GM12878 (cell line): ENCODE results near the gene ZNF282. TPM values are rescaled to one million over a fixed set of nuclear protein-coding genes. Genes with fewer than 3 reads are reported as not detected.
A peak's percentile ranks its signal among the peaks of the same experiment; 100 is the strongest.

Source experiments
- ATAC-seq: fragments of 200-7000 bp; cut with Tn5 transposase; 3 replicates; pipeline ENCODE4 v1.9.1; 2020; ENCODE audit warnings: mild to moderate bottlenecking, moderate library complexity
- BruUV-seq: library from RNA; stranded (reverse); fragments of 400-500 nt; replicated peaks from 2 replicates; lab custom pipeline; 2021; lab: Mats Ljungman, UMichigan
- CTCF ChIA-PET: fragments of 300-600 bp; sonication (Branson Sonifier 250); formaldehyde crosslinking; extraction: SDS; loops from one replicate; lab custom pipeline; 2021; ENCODE audit warnings: inconsistent platforms; lab: Yijun Ruan, JAX
- POLR2A ChIA-PET: fragments of 350-600 bp; formaldehyde crosslinking; extraction: SDS; loops from one replicate; lab custom pipeline; 2021; ENCODE audit warnings: inconsistent platforms; lab: Charles Lee
- RAD21 ChIA-PET: fragments of 300-600 bp; sonication (Branson Sonifier 250); formaldehyde crosslinking; loops from one replicate; lab custom pipeline; 2023; ENCODE audit warnings: antibody characterized with exemption; ENCODE audit not compliant: unreplicated experiment; lab: Charles Lee
- SMC1A ChIA-PET: fragments of 300-600 bp; sonication (Branson Sonifier 250); formaldehyde crosslinking; loops from one replicate; lab custom pipeline; 2023; ENCODE audit not compliant: unreplicated experiment, uncharacterized antibody; lab: Charles Lee
- DNase-seq: peaks from one replicate; pipeline ENCODE4 v3.0.0-alpha.2; 2011; ENCODE audit warnings: low read depth, low spot score
- FAIRE-seq: peaks from 3 replicates; lab custom pipeline; 2011; peaks lifted over from hg19 to GRCh38; lab: Jason Lieb, UNC
- H2AFZ ChIP-seq: 2 replicates; pipeline ENCODE4 v1.6.0; 2011; ENCODE audit warnings: low read depth, low read length, control low read depth; ENCODE audit not compliant: control insufficient read depth
- H3K27ac ChIP-seq: 2 replicates; pipeline ENCODE4 v1.5.1; 2011; ENCODE audit warnings: control low read depth; ENCODE audit not compliant: control insufficient read depth, insufficient read depth
- H3K27me3 ChIP-seq, 2 experiments: replicated peaks in 1 of 2; 2 replicates each; pipeline versions ENCODE4 v1.6.0 to v1.6.1; 2011; ENCODE audit warnings: low read length in 1 of 2; ENCODE audit not compliant: control insufficient read depth in 2 of 2, insufficient read depth in 2 of 2
- H3K36me3 ChIP-seq, 2 experiments: 2 replicates each; pipeline ENCODE4 v1.5.1; 2011; ENCODE audit warnings: low read length in 1 of 2; ENCODE audit not compliant: control insufficient read depth in 2 of 2, insufficient read depth in 2 of 2
- H3K4me1 ChIP-seq: 2 replicates; pipeline ENCODE4 v1.6.1; 2011; ENCODE audit warnings: mild to moderate bottlenecking, low read length, moderate library complexity, mixed read lengths; ENCODE audit not compliant: control insufficient read depth, insufficient read depth
- H3K4me2 ChIP-seq: 2 replicates; pipeline ENCODE4 v1.6.0; 2011; ENCODE audit warnings: control low read depth; ENCODE audit not compliant: control insufficient read depth, insufficient read depth
- H3K4me3 ChIP-seq: fragments of 200-600 bp; sonication (generic); 2 replicates; pipeline ENCODE4 v1.5.1; 2016
- H3K79me2 ChIP-seq: 2 replicates; pipeline ENCODE4 v1.6.0; 2011; ENCODE audit warnings: low read length; ENCODE audit not compliant: control insufficient read depth, insufficient read depth
- H3K9ac ChIP-seq: 2 replicates; pipeline ENCODE4 v1.8.0; 2011; ENCODE audit warnings: low read length, control low read depth, mixed read lengths; ENCODE audit not compliant: control insufficient read depth, insufficient read depth
- H3K9me3 ChIP-seq: replicated peaks from 3 replicates; pipeline ENCODE4 v1.5.1; 2011; ENCODE audit warnings: mild to moderate bottlenecking, low read length; ENCODE audit not compliant: control insufficient read depth, insufficient read depth
- H4K20me1 ChIP-seq: 2 replicates; pipeline ENCODE4 v1.6.0; 2011; ENCODE audit not compliant: control insufficient read depth, insufficient read depth
- BMI1 ChIP-seq: fragments of 450-650 bp; IDR thresholded peaks from 2 replicates; pipeline ENCODE4 v1.6.1; 2016; ENCODE audit warnings: mild to moderate bottlenecking, moderate library complexity, borderline replicate concordance
- DPF2 ChIP-seq: fragments of 450-650 bp; IDR thresholded peaks from 2 replicates; pipeline ENCODE4 v1.6.1; 2017; ENCODE audit warnings: mild to moderate bottlenecking
- ESRRA ChIP-seq: IDR thresholded peaks from 2 replicates; pipeline ENCODE4 v1.6.1; 2012; ENCODE audit warnings: mild to moderate bottlenecking, low read length, improper control_type of control experiment
- NFYA ChIP-seq: IDR thresholded peaks from 2 replicates; pipeline ENCODE4 v1.6.1; 2011; ENCODE audit warnings: low read depth, mild to moderate bottlenecking, low read length, improper control_type of control experiment, borderline replicate concordance
- POLR2AphosphoS5 ChIP-seq: IDR thresholded peaks from 2 replicates; pipeline ENCODE4 v1.6.1; 2011; ENCODE audit warnings: mild to moderate bottlenecking, low read length, inconsistent platforms
- REST ChIP-seq: IDR thresholded peaks from 2 replicates; pipeline ENCODE4 v1.6.1; 2012; ENCODE audit warnings: mild to moderate bottlenecking, low read depth, low read length
- ZNF384 ChIP-seq: IDR thresholded peaks from 2 replicates; pipeline ENCODE4 v1.6.1; 2012; ENCODE audit warnings: low read depth, mild to moderate bottlenecking, low read length, improper control_type of control experiment, borderline replicate concordance
- WGBS: methylation state at CpG from one replicate; pipeline ENCODE4 v1.1.6; 2016; ENCODE audit warnings: low lambda C conversion rate; ENCODE audit not compliant: insufficient replicate concordance, insufficient coverage; ENCODE audit errors: missing lambda C conversion rate; 5-methylcytosine and 5-hydroxymethylcytosine counted together
- in situ Hi-C: fragments of 300-500 bp; cut with MboI; formaldehyde crosslinking; loops from 9 replicates; pipeline ENCODE4 v1.14.3; 2018; ENCODE audit warnings: mixed read lengths
- intact Hi-C: fragments of 100-400 bp; cut with micrococcal nuclease; formaldehyde crosslinking; loops from one replicate; pipeline ENCODE4 v1.14.2; 2022; ENCODE audit not compliant: unreplicated experiment
- polyA plus RNA-seq, 11 experiments: library from polyadenylated mRNA; depleted of rRNA in 4 of 11; unstranded in 6 of 11; stranded (reverse) in 5 of 11; fragments of >200 nt; fragmentation: Nextera tagmentation in 4 of 11; fragmentation: Illumina TruSeq in 1 of 11; extraction: Ambion mirVana in 4 of 11; extraction: Trizol in 1 of 11; gene quantifications; 1 replicate in 1 of 11; 2 replicates in 10 of 11; pipeline versions ENCODE4 v1.2.1 to v1.2.3, GENCODE V29; 2011 to 2016; ENCODE audit warnings: inconsistent platforms in 2 of 11, missing spikeins in 2 of 11, low read depth in 1 of 11
- total RNA-seq, 4 experiments: library from RNA; depleted of rRNA in 3 of 4; stranded (reverse); fragments of >200 nt in 3 of 4; fragmentation: Illumina TruSeq in 1 of 4; extraction: Trizol in 1 of 4; gene quantifications; 2 replicates each; pipeline versions ENCODE4 v1.2.1 to v1.2.3, GENCODE V29; 2013 to 2021
- TF ChIP-seq, protein P1 (sequence below): IDR thresholded peaks from 2 replicates; pipeline ENCODE4 v1.6.1; 2012; ENCODE audit warnings: improper control_type of control experiment, low read depth, low read length; ENCODE audit not compliant: insufficient replicate concordance

The ZNF282 gene
- total and polyA plus RNA-seq, 10 of the 15 experiments (the other 5 are each of a cell fraction or from before 2014, with no cell fraction given): 0.35 to 28.4 (median 8.1) TPM

- ChIA-PET POLR2A (interaction anchor here (1.3 kb wide), 1 partner anchor 45 kb away, joined by 3 read pairs; the partner anchor contains the start of gene ZNF282), SMC1A (interaction anchor here (0.9 kb wide), 1 partner anchor 45 kb away, joined by 3 read pairs; the partner anchor contains the start of gene ZNF282), CTCF (interaction anchor here (0.7 to 1.7 kb wide), 5 partner anchors 21 to 297 kb away, joined by 3 to 5 read pairs (median 3); partner anchors contain the start of gene ZNF783), RAD21 (interaction anchor here (0.9 kb wide), 1 partner anchor 8 kb away, joined by 3 read pairs; no protein-coding TSS in a partner anchor)
- Histone ChIP-seq H2AFZ (no peak overlapping the region), H3K27ac (no peak overlapping the region), H4K20me1 (no peaks in the 10 kb centered on the region), H3K79me2 (peaks cover 24% of the 10 kb centered on the region), H3K36me3 (no peaks in the 10 kb centered on the region), H3K4me1 (peaks cover 15% of the 10 kb centered on the region), H3K4me3 (peak overlapping the region; percentile 99), H3K27me3 (no peaks in the 10 kb centered on the region), H3K9ac (peak overlapping the region; percentile 89), H3K9me3 (peaks cover 2% of the 10 kb centered on the region; the same call in 2 of the 3 replicates), H3K4me2 (peak overlapping the region; percentile 88)
- DNase-seq (no peak), FAIRE-seq (no peak), ATAC-seq (no peak)
- in situ Hi-C loops (no loop called here), intact Hi-C loops (no loop called here)
- TF ChIP-seq DPF2 (no peak), POLR2AphosphoS5 (no peak), REST (no peak), BMI1 (no peak), ZNF384 (no peak), ESRRA (no peak), NFYA (no peak)
- TF ChIP-seq, protein P1, sequence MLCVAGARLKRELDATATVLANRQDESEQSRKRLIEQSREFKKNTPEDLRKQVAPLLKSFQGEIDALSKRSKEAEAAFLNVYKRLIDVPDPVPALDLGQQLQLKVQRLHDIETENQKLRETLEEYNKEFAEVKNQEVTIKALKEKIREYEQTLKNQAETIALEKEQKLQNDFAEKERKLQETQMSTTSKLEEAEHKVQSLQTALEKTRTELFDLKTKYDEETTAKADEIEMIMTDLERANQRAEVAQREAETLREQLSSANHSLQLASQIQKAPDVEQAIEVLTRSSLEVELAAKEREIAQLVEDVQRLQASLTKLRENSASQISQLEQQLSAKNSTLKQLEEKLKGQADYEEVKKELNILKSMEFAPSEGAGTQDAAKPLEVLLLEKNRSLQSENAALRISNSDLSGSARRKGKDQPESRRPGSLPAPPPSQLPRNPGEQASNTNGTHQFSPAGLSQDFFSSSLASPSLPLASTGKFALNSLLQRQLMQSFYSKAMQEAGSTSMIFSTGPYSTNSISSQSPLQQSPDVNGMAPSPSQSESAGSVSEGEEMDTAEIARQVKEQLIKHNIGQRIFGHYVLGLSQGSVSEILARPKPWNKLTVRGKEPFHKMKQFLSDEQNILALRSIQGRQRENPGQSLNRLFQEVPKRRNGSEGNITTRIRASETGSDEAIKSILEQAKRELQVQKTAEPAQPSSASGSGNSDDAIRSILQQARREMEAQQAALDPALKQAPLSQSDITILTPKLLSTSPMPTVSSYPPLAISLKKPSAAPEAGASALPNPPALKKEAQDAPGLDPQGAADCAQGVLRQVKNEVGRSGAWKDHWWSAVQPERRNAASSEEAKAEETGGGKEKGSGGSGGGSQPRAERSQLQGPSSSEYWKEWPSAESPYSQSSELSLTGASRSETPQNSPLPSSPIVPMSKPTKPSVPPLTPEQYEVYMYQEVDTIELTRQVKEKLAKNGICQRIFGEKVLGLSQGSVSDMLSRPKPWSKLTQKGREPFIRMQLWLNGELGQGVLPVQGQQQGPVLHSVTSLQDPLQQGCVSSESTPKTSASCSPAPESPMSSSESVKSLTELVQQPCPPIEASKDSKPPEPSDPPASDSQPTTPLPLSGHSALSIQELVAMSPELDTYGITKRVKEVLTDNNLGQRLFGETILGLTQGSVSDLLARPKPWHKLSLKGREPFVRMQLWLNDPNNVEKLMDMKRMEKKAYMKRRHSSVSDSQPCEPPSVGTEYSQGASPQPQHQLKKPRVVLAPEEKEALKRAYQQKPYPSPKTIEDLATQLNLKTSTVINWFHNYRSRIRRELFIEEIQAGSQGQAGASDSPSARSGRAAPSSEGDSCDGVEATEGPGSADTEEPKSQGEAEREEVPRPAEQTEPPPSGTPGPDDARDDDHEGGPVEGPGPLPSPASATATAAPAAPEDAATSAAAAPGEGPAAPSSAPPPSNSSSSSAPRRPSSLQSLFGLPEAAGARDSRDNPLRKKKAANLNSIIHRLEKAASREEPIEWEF: no peak
- TSS peak; percentile 75 for BruUV-seq
- WGBS: 89% methylated on average over 5 of the region's 5 CpGs
These were observed 45.3 kb downstream of the ZNF282 start for GRCh38 chr7:149240637-149241036.
